Measurements from ENCODE around the gene FAM72B.
"Not testable (repeated sequence)": the region's sequence is repeated elsewhere in the genome, so short reads cannot be mapped to it uniquely, and the experiment has no call there.

- TF ChIP-seq CTCF, POLR2A (IDR thresholded peaks at IDR 0.05): not testable (repeated sequence)
Measured at GRCh38 chr1:121199763-121200162, 15.6 kb upstream of the FAM72B start.

All from esophagus squamous epithelium (tissue), 4 donors.